Measurements from ENCODE around the gene ST8SIA1.
"Not testable (repeated sequence)": the region's sequence is repeated elsewhere in the genome, so short reads cannot be mapped to it uniquely, and the experiment has no call there.

The ST8SIA1 gene, protein sequence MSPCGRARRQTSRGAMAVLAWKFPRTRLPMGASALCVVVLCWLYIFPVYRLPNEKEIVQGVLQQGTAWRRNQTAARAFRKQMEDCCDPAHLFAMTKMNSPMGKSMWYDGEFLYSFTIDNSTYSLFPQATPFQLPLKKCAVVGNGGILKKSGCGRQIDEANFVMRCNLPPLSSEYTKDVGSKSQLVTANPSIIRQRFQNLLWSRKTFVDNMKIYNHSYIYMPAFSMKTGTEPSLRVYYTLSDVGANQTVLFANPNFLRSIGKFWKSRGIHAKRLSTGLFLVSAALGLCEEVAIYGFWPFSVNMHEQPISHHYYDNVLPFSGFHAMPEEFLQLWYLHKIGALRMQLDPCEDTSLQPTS

GRCh38 chr12:22334410-22335100 lies at the start of gene ST8SIA1:
Gene ST8SIA1, minus strand, starts transcription at chr12:22334707. Its CDS starts 475 bp downstream, at chr12:22334232.
- no peaks in the 10 kb centered on the region for H3K36me3 ChIP-seq (ENCODE audit: control insufficient read depth in 2 of 2, insufficient read depth in 2 of 2, low read length in 2 of 2)
- H3K9ac ChIP-seq (ENCODE audit: low read length in 2 of 2) = peak within 1 kb of the TSS; percentile 55 to 57
- peak within 1 kb of the TSS; percentile 47 for H3K27ac ChIP-seq (ENCODE audit: low read length)
- peak within 1 kb of the TSS; percentile 83 to 88 for H3K4me3 ChIP-seq (ENCODE audit: low read length in 2 of 2)
- peaks cover 0 to 9% of the 10 kb centered on the region in 2 donors for H3K27me3 ChIP-seq (ENCODE audit: control insufficient read depth in 1 of 2, insufficient read depth in 2 of 2, low read length in 2 of 2)
- H3K9me3 ChIP-seq (ENCODE audit: control insufficient read depth in 2 of 2, low read length in 2 of 2) = no peaks in the 10 kb centered on the region
- peaks cover 12% of the 10 kb centered on the region for H3K4me1 ChIP-seq (ENCODE audit: control insufficient read depth, insufficient read depth, low read length)

DNA sequence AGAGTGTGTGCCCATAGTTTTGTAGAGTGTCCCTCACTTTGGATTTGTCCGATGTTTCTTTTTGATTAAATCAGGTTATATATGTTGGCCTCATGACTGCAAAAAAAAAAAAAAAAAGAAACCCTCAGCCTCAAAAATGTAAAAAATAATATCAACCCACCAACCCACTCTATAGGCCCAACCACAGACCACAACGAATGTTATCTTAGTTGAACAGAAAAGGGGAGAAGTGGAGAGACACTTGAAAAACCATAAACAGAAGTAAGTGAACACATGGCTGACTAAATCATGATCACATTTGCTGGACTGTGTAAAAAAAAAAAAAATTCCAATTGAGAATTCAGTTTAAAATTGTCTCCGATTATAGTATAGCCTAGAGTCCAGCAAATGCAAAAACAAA lies 45.5 kb upstream of the ST8SIA1 start:
- Histone ChIP-seq H3K9ac (ENCODE audit: low read length in 2 of 2) (no peak overlapping the region), H3K36me3 (ENCODE audit: control insufficient read depth in 2 of 2, insufficient read depth in 2 of 2, low read length in 2 of 2) (no peaks in the 10 kb centered on the region), H3K27me3 (ENCODE audit: control insufficient read depth in 1 of 2, insufficient read depth in 2 of 2, low read length in 2 of 2) (no peaks in the 10 kb centered on the region)

GRCh38 chr12:22377731-22378496 lies 43.4 kb upstream of the ST8SIA1 start:
- Histone ChIP-seq H3K4me1 (ENCODE audit: control insufficient read depth, insufficient read depth, low read length) (no peaks in the 10 kb centered on the region), H3K9me3 (ENCODE audit: control insufficient read depth in 2 of 2, low read length in 2 of 2) (no peaks in the 10 kb centered on the region), H3K27ac (ENCODE audit: low read length) (no peak overlapping the region), H3K27me3 (ENCODE audit: control insufficient read depth in 1 of 2, insufficient read depth in 2 of 2, low read length in 2 of 2) (no peaks in the 10 kb centered on the region), H3K9ac (ENCODE audit: low read length in 2 of 2) (no peak overlapping the region), H3K36me3 (ENCODE audit: control insufficient read depth in 2 of 2, insufficient read depth in 2 of 2, low read length in 2 of 2) (no peaks in the 10 kb centered on the region), H3K4me3 (ENCODE audit: low read length in 2 of 2) (no peak overlapping the region)

More for the DNA sequence above, 45.5 kb upstream of the ST8SIA1 start:
- Histone ChIP-seq H3K4me1 (ENCODE audit: control insufficient read depth, insufficient read depth, low read length) (no peaks in the 10 kb centered on the region), H3K27ac (ENCODE audit: low read length) (no peak overlapping the region), H3K9me3 (ENCODE audit: control insufficient read depth in 2 of 2, low read length in 2 of 2) (no peaks in the 10 kb centered on the region), H3K4me3 (ENCODE audit: low read length in 2 of 2) (no peak overlapping the region)

DNA sequence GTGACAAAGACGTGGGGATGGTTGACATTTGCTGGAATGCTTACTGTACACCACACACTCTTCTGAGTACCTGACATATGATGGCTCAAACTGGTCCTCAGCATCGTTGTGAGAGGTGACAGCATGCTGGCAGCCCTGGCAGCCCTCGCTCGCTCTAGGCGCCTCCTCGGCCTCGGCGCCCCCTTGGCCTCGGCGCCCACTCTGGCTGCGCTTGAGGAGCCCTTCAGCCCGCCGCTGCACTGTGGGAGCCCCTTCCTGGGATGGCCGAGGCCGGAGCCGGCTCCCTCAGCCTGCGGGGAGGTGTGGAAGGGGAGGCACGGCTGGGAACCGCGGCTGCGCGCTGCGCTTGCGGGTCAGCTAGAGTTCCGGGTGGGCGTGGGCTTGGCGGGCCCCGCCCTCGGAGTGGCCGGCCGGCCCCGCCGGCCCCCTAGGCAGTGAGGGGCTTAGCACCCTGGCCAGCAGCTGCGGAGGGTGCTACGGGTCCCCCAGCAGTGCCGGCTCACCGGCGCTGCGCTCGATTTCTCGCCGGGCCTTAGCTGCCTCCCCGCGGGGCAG lies 42.2 kb upstream of the ST8SIA1 start:
- not testable (repeated sequence) for H3K4me1 ChIP-seq (ENCODE audit: control insufficient read depth, insufficient read depth, low read length); H3K27me3 ChIP-seq (ENCODE audit: control insufficient read depth in 1 of 2, insufficient read depth in 2 of 2, low read length in 2 of 2); H3K27ac ChIP-seq (ENCODE audit: low read length); H3K9ac ChIP-seq (ENCODE audit: low read length in 2 of 2); H3K4me3 ChIP-seq (ENCODE audit: low read length in 2 of 2); H3K36me3 ChIP-seq (ENCODE audit: control insufficient read depth in 2 of 2, insufficient read depth in 2 of 2, low read length in 2 of 2); H3K9me3 ChIP-seq (ENCODE audit: control insufficient read depth in 2 of 2, low read length in 2 of 2)

GRCh38 chr12:22374508-22374907 lies 40.0 kb upstream of the ST8SIA1 start:
- H3K4me3 ChIP-seq (ENCODE audit: low read length in 2 of 2) = no peak overlapping the region
- no peaks in the 10 kb centered on the region for H3K27me3 ChIP-seq (ENCODE audit: control insufficient read depth in 1 of 2, insufficient read depth in 2 of 2, low read length in 2 of 2)
- no peaks in the 10 kb centered on the region for H3K9me3 ChIP-seq (ENCODE audit: control insufficient read depth in 2 of 2, low read length in 2 of 2)
- H3K36me3 ChIP-seq (ENCODE audit: control insufficient read depth in 2 of 2, insufficient read depth in 2 of 2, low read length in 2 of 2) = no peaks in the 10 kb centered on the region
- H3K9ac ChIP-seq (ENCODE audit: low read length in 2 of 2) = no peak overlapping the region
- H3K4me1 ChIP-seq (ENCODE audit: control insufficient read depth, insufficient read depth, low read length) = no peaks in the 10 kb centered on the region
- H3K27ac ChIP-seq (ENCODE audit: low read length) = no peak overlapping the region

- no peaks in the 10 kb centered on the region for H3K4me1 ChIP-seq (ENCODE audit: control insufficient read depth, insufficient read depth, low read length)
- no peaks in the 10 kb centered on the region for H3K9me3 ChIP-seq (ENCODE audit: control insufficient read depth in 2 of 2, low read length in 2 of 2)
- no peaks in the 10 kb centered on the region for H3K36me3 ChIP-seq (ENCODE audit: control insufficient read depth in 2 of 2, insufficient read depth in 2 of 2, low read length in 2 of 2)
- H3K27me3 ChIP-seq (ENCODE audit: control insufficient read depth in 1 of 2, insufficient read depth in 2 of 2, low read length in 2 of 2) = no peaks in the 10 kb centered on the region
- no peak overlapping the region for H3K4me3 ChIP-seq (ENCODE audit: low read length in 2 of 2)
- no peak overlapping the region for H3K27ac ChIP-seq (ENCODE audit: low read length)
- H3K9ac ChIP-seq (ENCODE audit: low read length in 2 of 2) = no peak overlapping the region
These were observed 37.9 kb upstream of the ST8SIA1 start for GRCh38 chr12:22372277-22372837.

DNA sequence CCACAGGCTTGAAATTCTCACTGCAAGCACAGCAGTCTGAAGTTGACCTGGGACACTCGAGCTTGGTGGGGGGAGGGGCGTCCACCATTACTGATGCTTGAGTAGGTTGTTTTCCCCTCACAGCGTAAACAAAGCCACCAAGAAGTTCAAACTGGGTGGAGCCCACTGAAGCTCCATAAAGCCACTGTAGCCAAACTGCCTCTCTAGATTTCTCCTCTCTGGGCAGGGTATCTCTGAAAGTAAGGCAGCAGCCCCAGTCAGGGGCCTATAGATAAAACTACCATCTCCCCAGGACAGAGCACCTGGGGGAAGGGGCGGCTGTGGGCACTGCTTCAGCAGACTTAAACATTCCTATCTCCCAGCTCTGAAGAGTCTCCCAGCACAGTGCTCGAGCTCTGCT lies 31.7 kb upstream of the ST8SIA1 start:
- Histone ChIP-seq H3K4me1 (ENCODE audit: control insufficient read depth, insufficient read depth, low read length) (no peaks in the 10 kb centered on the region), H3K27ac (ENCODE audit: low read length) (no peak overlapping the region), H3K27me3 (ENCODE audit: control insufficient read depth in 1 of 2, insufficient read depth in 2 of 2, low read length in 2 of 2) (no peaks in the 10 kb centered on the region), H3K36me3 (ENCODE audit: control insufficient read depth in 2 of 2, insufficient read depth in 2 of 2, low read length in 2 of 2) (no peaks in the 10 kb centered on the region), H3K4me3 (ENCODE audit: low read length in 2 of 2) (no peak overlapping the region), H3K9me3 (ENCODE audit: control insufficient read depth in 2 of 2, low read length in 2 of 2) (peaks cover 0 to 5% of the 10 kb centered on the region in 2 donors), H3K9ac (ENCODE audit: low read length in 2 of 2) (no peak overlapping the region)

DNA sequence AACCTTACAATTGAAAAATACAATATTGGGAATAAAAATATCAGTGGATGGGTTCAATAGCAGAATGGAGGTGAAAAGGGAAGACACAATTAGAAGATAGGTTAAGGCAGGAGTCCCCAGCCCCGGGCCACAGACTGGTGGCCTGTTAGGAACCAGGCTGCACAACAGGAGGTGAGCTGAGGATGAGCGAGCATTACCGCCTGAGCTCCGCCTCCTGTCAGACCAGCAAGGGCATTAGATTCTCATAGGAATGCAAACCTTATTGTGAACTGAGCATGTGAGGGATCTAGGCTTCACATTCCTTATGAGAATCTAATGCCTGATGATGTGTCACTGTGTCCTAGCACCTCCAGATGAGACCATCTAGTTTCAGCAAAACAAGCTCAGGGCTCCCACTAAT lies 27.3 kb upstream of the ST8SIA1 start:
- no peaks in the 10 kb centered on the region for H3K36me3 ChIP-seq (ENCODE audit: control insufficient read depth in 2 of 2, insufficient read depth in 2 of 2, low read length in 2 of 2)
- H3K9me3 ChIP-seq (ENCODE audit: control insufficient read depth in 2 of 2, low read length in 2 of 2) = peaks cover 0 to 5% of the 10 kb centered on the region in 2 donors
- H3K9ac ChIP-seq (ENCODE audit: low read length in 2 of 2) = no peak overlapping the region
- H3K4me3 ChIP-seq (ENCODE audit: low read length in 2 of 2) = no peak overlapping the region
- H3K4me1 ChIP-seq (ENCODE audit: control insufficient read depth, insufficient read depth, low read length) = no peaks in the 10 kb centered on the region
- H3K27ac ChIP-seq (ENCODE audit: low read length) = no peak overlapping the region
- no peaks in the 10 kb centered on the region for H3K27me3 ChIP-seq (ENCODE audit: control insufficient read depth in 1 of 2, insufficient read depth in 2 of 2, low read length in 2 of 2)

GRCh38 chr12:22360774-22361173 lies 26.3 kb upstream of the ST8SIA1 start:
- Histone ChIP-seq H3K9me3 (ENCODE audit: control insufficient read depth in 2 of 2, low read length in 2 of 2) (no peaks in the 10 kb centered on the region), H3K27ac (ENCODE audit: low read length) (no peak overlapping the region), H3K4me3 (ENCODE audit: low read length in 2 of 2) (no peak overlapping the region), H3K9ac (ENCODE audit: low read length in 2 of 2) (no peak overlapping the region), H3K36me3 (ENCODE audit: control insufficient read depth in 2 of 2, insufficient read depth in 2 of 2, low read length in 2 of 2) (no peaks in the 10 kb centered on the region), H3K4me1 (ENCODE audit: control insufficient read depth, insufficient read depth, low read length) (no peaks in the 10 kb centered on the region), H3K27me3 (ENCODE audit: control insufficient read depth in 1 of 2, insufficient read depth in 2 of 2, low read length in 2 of 2) (no peaks in the 10 kb centered on the region)

GRCh38 chr12:22357531-22357930 lies 23.0 kb upstream of the ST8SIA1 start:
- no peak overlapping the region for H3K4me3 ChIP-seq (ENCODE audit: low read length in 2 of 2)
- no peak overlapping the region for H3K9ac ChIP-seq (ENCODE audit: low read length in 2 of 2)
- H3K27me3 ChIP-seq (ENCODE audit: control insufficient read depth in 1 of 2, insufficient read depth in 2 of 2, low read length in 2 of 2) = no peaks in the 10 kb centered on the region
- H3K36me3 ChIP-seq (ENCODE audit: control insufficient read depth in 2 of 2, insufficient read depth in 2 of 2, low read length in 2 of 2) = no peaks in the 10 kb centered on the region
- H3K27ac ChIP-seq (ENCODE audit: low read length) = no peak overlapping the region
- no peaks in the 10 kb centered on the region for H3K4me1 ChIP-seq (ENCODE audit: control insufficient read depth, insufficient read depth, low read length)
- no peaks in the 10 kb centered on the region for H3K9me3 ChIP-seq (ENCODE audit: control insufficient read depth in 2 of 2, low read length in 2 of 2)
